OCI-LY1 (cell line): ENCODE measurements around the gene TJP3.

Experiments
- H2AFZ ChIP-seq: fragments of 200-600 bp; sonication (generic), shearing (Covaris generic); 2 replicates; pipeline ENCODE4 v1.6.0; 2014; ENCODE audit warnings: antibody characterized with exemption, mild to moderate bottlenecking, low read length
- H3F3A ChIP-seq: fragments of 200-600 bp; sonication (generic), shearing (Covaris generic); 2 replicates; pipeline ENCODE4 v1.6.0; 2014; ENCODE audit warnings: mild to moderate bottlenecking, antibody characterized with exemption, low read length, moderate library complexity; ENCODE audit not compliant: insufficient read depth
- H3K27ac ChIP-seq: fragments of 200-600 bp; sonication (generic); 2 replicates; pipeline ENCODE4 v1.5.1; 2014; ENCODE audit warnings: low read length, mixed run types, mild to moderate bottlenecking, low read depth; ENCODE audit not compliant: poor library complexity, severe bottlenecking
- H3K27me3 ChIP-seq: fragments of 200-600 bp; sonication (generic); 2 replicates; pipeline ENCODE4 v1.6.0; 2014; ENCODE audit warnings: antibody characterized with exemption, mild to moderate bottlenecking, low read length, moderate library complexity; ENCODE audit not compliant: insufficient read depth
- H3K36me3 ChIP-seq: fragments of 200-600 bp; sonication (generic); 2 replicates; pipeline ENCODE4 v1.6.1; 2014; ENCODE audit warnings: mild to moderate bottlenecking, antibody characterized with exemption, low read length, moderate library complexity, mixed read lengths; ENCODE audit not compliant: insufficient read depth
- H3K4me1 ChIP-seq: fragments of 200-600 bp; sonication (generic); 2 replicates; pipeline ENCODE4 v1.5.1; 2014; ENCODE audit warnings: mild to moderate bottlenecking, low read length, moderate library complexity; ENCODE audit not compliant: insufficient read depth, severe bottlenecking
- H3K4me2 ChIP-seq: fragments of 200-600 bp; sonication (generic), shearing (Covaris generic); 2 replicates; pipeline ENCODE4 v1.6.1; 2014; ENCODE audit warnings: low read length
- H3K4me3 ChIP-seq: fragments of 200-600 bp; sonication (generic); 2 replicates; pipeline ENCODE4 v1.5.1; 2014; ENCODE audit warnings: low read length, low read depth, mild to moderate bottlenecking, mixed read lengths; ENCODE audit not compliant: poor library complexity, severe bottlenecking
- H3K79me2 ChIP-seq: fragments of 200-600 bp; shearing (Covaris generic); 2 replicates; pipeline ENCODE4 v1.6.1; 2016; ENCODE audit warnings: mixed run types, low read length, mixed read lengths; ENCODE audit not compliant: insufficient read depth
- H3K9ac ChIP-seq: fragments of 200-600 bp; sonication (generic), shearing (Covaris generic); 2 replicates; pipeline ENCODE4 v1.6.1; 2014; ENCODE audit warnings: mild to moderate bottlenecking, low read length, mixed read lengths
- H3K9me2 ChIP-seq: fragments of 200-600 bp; sonication (generic), shearing (Covaris generic); 2 replicates; pipeline ENCODE4 v1.6.1; 2014; ENCODE audit warnings: low read depth, mild to moderate bottlenecking, low read length, mixed read lengths
- H3K9me3 ChIP-seq: fragments of 200-600 bp; shearing (Covaris generic); 2 replicates; pipeline ENCODE4 v1.6.1; 2014; ENCODE audit warnings: low read length, mixed read lengths
- H4K20me1 ChIP-seq: fragments of 200-600 bp; sonication (generic), shearing (Covaris generic); 2 replicates; pipeline ENCODE4 v1.6.0; 2016; ENCODE audit warnings: mild to moderate bottlenecking, low read length; ENCODE audit not compliant: insufficient read depth
- EZH2 ChIP-seq: fragments of 200-600 bp; sonication (generic), shearing (Covaris generic); IDR thresholded peaks from 2 replicates; pipeline ENCODE4 v1.8.0; 2017; ENCODE audit warnings: borderline replicate concordance, mixed run types, mild to moderate bottlenecking, antibody characterized with exemption, low read length, moderate library complexity, mixed read lengths
- TF ChIP-seq, protein P1 (sequence below): fragments of 200-600 bp; sonication (generic), shearing (Covaris generic); IDR thresholded peaks from 2 replicates; pipeline ENCODE4 v1.5.1; 2017; ENCODE audit warnings: mild to moderate bottlenecking, antibody characterized with exemption, low read length, moderate library complexity, mixed read lengths

The TJP3 gene

DNA sequence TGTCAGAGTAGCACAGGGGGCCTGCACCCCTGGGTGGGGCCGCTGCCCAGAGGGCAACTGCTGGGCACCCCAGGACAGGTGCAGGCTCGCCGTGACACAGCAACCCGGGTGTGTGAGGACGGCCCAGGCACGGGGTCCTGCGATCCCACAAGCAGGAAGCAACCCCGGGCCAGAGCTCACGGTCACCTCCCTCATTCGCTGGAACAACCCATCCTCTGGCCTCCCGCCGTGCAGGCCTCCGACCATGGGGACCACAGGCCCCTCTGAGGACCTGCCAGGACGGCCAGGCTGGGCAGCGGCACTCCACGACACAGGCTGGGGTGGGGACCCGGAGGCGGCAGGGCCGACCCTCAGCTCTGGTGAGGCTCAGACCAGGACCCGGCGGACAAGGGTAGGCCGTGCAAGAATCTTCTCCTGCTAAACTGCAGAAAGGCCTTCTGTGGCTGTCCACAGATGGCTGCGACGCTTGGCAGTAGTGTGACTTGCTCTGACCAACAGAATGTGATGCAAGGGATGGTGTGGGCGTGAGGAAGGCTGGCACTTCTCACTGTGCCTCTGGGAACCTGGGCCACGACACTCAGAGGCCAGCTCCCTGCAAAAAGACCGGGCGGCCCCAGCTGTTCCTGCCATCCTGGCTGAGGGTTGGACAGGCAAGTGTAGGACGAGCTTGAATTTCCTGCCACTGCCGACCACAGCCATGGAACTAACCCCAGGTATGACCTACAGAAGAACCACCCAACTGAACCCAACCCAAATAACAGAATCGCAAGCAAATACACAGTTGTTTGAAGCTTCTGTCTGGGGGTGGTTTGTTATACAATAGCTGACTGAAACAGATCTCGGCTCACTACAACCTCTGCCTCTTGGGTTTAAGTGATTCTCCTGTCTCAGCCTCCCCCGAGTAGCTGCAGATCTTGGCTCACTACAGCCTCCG lies 34.4 kb upstream of the TJP3 start:
- Histone ChIP-seq H3K27ac (no peak overlapping the region), H3K27me3 (no peaks in the 10 kb centered on the region; the same call in none of the 2 replicates), H3F3A (no peaks in the 10 kb centered on the region), H4K20me1 (no peaks in the 10 kb centered on the region), H3K36me3 (no peaks in the 10 kb centered on the region; the same call in 1 of the 2 replicates), H3K79me2 (no peaks in the 10 kb centered on the region), H3K9me3 (0 out of 2 replicates have a peak, but pooled peaks cover 2% of the 10 kb centered on the region), H2AFZ (no peak overlapping the region), H3K4me3 (no peak overlapping the region), H3K4me2 (no peak overlapping the region), H3K4me1 (no peaks in the 10 kb centered on the region), H3K9me2 (no peaks in the 10 kb centered on the region), H3K9ac (no peak overlapping the region)
- TF ChIP-seq, protein P1, sequence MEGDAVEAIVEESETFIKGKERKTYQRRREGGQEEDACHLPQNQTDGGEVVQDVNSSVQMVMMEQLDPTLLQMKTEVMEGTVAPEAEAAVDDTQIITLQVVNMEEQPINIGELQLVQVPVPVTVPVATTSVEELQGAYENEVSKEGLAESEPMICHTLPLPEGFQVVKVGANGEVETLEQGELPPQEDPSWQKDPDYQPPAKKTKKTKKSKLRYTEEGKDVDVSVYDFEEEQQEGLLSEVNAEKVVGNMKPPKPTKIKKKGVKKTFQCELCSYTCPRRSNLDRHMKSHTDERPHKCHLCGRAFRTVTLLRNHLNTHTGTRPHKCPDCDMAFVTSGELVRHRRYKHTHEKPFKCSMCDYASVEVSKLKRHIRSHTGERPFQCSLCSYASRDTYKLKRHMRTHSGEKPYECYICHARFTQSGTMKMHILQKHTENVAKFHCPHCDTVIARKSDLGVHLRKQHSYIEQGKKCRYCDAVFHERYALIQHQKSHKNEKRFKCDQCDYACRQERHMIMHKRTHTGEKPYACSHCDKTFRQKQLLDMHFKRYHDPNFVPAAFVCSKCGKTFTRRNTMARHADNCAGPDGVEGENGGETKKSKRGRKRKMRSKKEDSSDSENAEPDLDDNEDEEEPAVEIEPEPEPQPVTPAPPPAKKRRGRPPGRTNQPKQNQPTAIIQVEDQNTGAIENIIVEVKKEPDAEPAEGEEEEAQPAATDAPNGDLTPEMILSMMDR = no peak
- no peak for TF ChIP-seq EZH2

- no peaks in the 10 kb centered on the region; the same call in none of the 2 replicates for H3K27me3 ChIP-seq
- no peak overlapping the region for H3K4me2 ChIP-seq
- no peaks in the 10 kb centered on the region for H3K4me1 ChIP-seq
- no peaks in the 10 kb centered on the region for H3K79me2 ChIP-seq
- no peaks in the 10 kb centered on the region; the same call in 1 of the 2 replicates for H3K36me3 ChIP-seq
- TF ChIP-seq, protein P1 = no peak
- no peak for TF ChIP-seq EZH2
- no peak overlapping the region for H3K27ac ChIP-seq
- no peak overlapping the region for H3K9ac ChIP-seq
- no peak overlapping the region for H3K4me3 ChIP-seq
- no peaks in the 10 kb centered on the region for H3F3A ChIP-seq
- no peaks in the 10 kb centered on the region for H4K20me1 ChIP-seq
- H3K9me3 ChIP-seq = 0 out of 2 replicates have a peak, but pooled peaks cover 2% of the 10 kb centered on the region
- no peak overlapping the region for H2AFZ ChIP-seq
- H3K9me2 ChIP-seq = no peaks in the 10 kb centered on the region
These were observed 33.2 kb upstream of the TJP3 start for GRCh38 chr19:3674784-3675543.

DNA sequence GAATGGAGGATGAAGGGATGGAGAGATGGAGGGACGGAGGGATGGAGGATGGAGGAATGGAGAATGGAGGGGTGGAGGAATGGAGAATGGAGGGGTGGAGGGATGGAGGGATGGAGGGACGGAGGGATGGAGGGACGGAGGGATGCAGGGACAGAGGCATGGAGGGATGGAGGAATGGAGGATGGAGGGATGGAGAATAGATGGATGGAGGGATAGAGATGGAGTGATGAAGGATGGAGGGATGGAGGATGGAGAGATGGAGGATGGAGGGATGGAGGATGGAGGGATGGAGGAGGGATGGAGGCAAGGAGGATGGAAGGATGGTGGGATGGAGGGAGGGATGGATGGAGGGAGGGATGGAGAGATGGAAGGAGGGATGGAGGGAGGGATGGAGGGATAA lies 30.0 kb upstream of the TJP3 start:
- Histone ChIP-seq H3K9me2 (no peaks in the 10 kb centered on the region), H3K79me2 (no peaks in the 10 kb centered on the region), H3K4me2 (no peak overlapping the region), H3F3A (no peaks in the 10 kb centered on the region), H4K20me1 (no peaks in the 10 kb centered on the region), H3K27me3 (peaks cover 4% of the 10 kb centered on the region; the same call in 1 of the 2 replicates), H3K4me3 (no peak overlapping the region), H3K9me3 (0 out of 2 replicates have a peak, but pooled peaks cover 2% of the 10 kb centered on the region), H3K27ac (no peak overlapping the region), H2AFZ (no peak overlapping the region), H3K9ac (no peak overlapping the region), H3K36me3 (no peaks in the 10 kb centered on the region; the same call in 1 of the 2 replicates), H3K4me1 (no peaks in the 10 kb centered on the region)
- TF ChIP-seq, protein P1 = no peak
- no peak for TF ChIP-seq EZH2
